HG03025 (cell line): ENCODE measurements around the gene TOR3A.

Experiments used
- ATAC-seq: cut with Tn5 transposase; IDR thresholded peaks from one replicate; pipeline ENCODE4 v1.9.1; 2021; ENCODE audit warnings: mild to moderate bottlenecking, moderate library complexity; ENCODE audit not compliant: unreplicated experiment, low FRiP score

TOR3A gene

GRCh38 chr1:179142889-179143299, 61.0 kb downstream of the TOR3A start:
- no peak for ATAC-seq

GRCh38 chr1:179143322-179143721, 61.5 kb downstream of the TOR3A start:
- no peak for ATAC-seq

- ATAC-seq = no peak
These were observed 62.8 kb downstream of the TOR3A start for GRCh38 chr1:179144626-179145025.

GRCh38 chr1:179145521-179145920, 63.7 kb downstream of the TOR3A start:
- no peak for ATAC-seq
